Measurements from ENCODE around the gene PAFAH1B2. TPM values are rescaled to one million over a fixed set of nuclear protein-coding genes. Genes with fewer than 3 reads are reported as not detected.

Gene PAFAH1B2
- total and polyA plus RNA-seq, 7 donors, result 13.0 to 46.3 (median 30.8) TPM

DNA sequence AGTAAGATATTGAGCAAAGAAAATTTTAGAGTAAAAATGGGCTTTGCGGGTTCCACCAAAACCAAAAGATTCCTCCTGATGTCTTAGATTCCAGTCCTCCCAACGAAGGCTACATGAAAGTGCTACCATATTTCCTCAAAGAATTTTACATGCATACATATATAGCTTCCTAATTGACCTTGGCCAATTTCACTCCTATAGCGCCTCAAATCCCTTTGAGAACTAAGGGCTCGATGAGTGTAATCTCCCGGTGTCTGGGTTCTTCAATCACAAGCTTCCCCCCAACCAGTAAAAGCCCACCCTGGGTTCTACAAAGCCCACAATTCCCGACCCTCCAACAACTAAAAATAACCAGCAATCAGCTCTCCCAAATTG lies 47.1 kb upstream of the PAFAH1B2 start:
- intact Hi-C loops (cut with DNase I), result loop anchor here in 1 of 2 donors (5.0 kb wide), 2 partner anchors 50 to 105 kb away; no protein-coding TSS in a partner anchor
- Histone ChIP-seq H3K36me3 (ENCODE audit: insufficient read depth in 1 of 2, low read depth in 1 of 2) (no peaks in the 10 kb centered on the region), H3K27me3 (ENCODE audit: insufficient read depth in 3 of 3, low read length in 2 of 3) (no peaks in the 10 kb centered on the region), H3K4me1 (peaks cover 57% of the 10 kb centered on the region), H3K9me3 (no peaks in the 10 kb centered on the region), H3K4me3 (peak overlapping the region; percentile 89), H3K27ac (peak overlapping the region; percentile 93)
- TF ChIP-seq, protein P1, sequence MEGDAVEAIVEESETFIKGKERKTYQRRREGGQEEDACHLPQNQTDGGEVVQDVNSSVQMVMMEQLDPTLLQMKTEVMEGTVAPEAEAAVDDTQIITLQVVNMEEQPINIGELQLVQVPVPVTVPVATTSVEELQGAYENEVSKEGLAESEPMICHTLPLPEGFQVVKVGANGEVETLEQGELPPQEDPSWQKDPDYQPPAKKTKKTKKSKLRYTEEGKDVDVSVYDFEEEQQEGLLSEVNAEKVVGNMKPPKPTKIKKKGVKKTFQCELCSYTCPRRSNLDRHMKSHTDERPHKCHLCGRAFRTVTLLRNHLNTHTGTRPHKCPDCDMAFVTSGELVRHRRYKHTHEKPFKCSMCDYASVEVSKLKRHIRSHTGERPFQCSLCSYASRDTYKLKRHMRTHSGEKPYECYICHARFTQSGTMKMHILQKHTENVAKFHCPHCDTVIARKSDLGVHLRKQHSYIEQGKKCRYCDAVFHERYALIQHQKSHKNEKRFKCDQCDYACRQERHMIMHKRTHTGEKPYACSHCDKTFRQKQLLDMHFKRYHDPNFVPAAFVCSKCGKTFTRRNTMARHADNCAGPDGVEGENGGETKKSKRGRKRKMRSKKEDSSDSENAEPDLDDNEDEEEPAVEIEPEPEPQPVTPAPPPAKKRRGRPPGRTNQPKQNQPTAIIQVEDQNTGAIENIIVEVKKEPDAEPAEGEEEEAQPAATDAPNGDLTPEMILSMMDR (IDR thresholded peaks at IDR 0.05), result no peak
- DNase-seq, result no peak
- no peak for ATAC-seq
- WGBS, 3 donors, result 59 to 61% (median 60%) methylated on average over 6 of the region's 6 CpGs

DNA sequence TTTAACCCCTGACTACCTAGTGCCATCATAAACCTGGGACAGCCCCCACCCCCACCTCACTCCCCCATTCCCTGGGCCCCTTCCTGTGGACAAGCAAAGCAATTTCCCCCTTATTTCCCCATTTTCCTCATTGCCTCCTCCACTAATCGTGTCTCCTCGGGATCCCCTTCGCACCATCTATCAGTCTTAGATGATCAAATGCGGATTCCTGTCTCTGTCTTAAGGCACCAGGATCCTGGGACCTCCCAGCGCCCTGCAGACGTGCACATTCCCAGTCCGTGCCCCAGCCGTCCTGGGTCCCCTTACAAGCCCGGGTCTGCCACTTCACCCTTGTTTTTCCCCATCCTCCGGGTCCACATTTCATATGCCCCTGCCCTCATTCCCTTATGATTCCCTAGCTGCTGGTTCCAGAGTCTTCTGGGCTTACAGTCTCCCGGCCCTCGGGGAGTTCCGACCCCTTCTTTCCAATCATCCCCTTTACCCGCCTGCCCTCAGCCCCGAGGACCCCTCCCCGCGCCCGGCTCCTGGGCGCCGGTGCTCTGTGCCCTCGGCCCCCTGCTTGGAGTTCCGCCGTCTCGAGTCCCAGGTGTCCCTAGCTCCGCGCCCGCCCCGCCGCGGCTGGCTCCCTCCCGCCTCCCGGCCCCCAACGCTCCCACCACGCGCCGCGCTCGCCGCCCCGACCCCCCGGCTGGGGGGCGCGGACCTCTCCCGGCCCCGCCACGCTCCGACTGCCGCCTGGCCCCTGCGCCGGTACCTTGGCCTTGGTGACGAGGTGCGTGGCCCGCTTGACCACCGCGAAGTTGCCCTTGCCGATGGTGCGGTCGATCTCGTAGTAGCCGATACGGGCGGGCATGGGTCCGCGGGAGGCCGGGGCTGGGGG lies 46.5 kb upstream of the PAFAH1B2 start:
- intact Hi-C loops (cut with DNase I), result loop anchor here in 1 of 2 donors (5.0 kb wide), 2 partner anchors 50 to 105 kb away; no protein-coding TSS in a partner anchor
- no peaks in the 10 kb centered on the region for H3K9me3 ChIP-seq
- peak overlapping the region; percentile 89 for H3K4me3 ChIP-seq
- H3K36me3 ChIP-seq (ENCODE audit: insufficient read depth in 1 of 2, low read depth in 1 of 2), result no peaks in the 10 kb centered on the region
- peaks cover 57% of the 10 kb centered on the region for H3K4me1 ChIP-seq
- H3K27me3 ChIP-seq (ENCODE audit: insufficient read depth in 3 of 3, low read length in 2 of 3), result no peaks in the 10 kb centered on the region
- DNase-seq, result peak; percentile 53 to 61
- peak; percentile 6 to 31 (median 20) for ATAC-seq
- WGBS, 3 donors, result 1 to 2% (median 2%) methylated on average over 43 to 65 of the region's 65 CpGs
- peak overlapping the region; percentile 93 for H3K27ac ChIP-seq
- TF ChIP-seq, protein P1 (IDR thresholded peaks at IDR 0.05), result no peak

DNA sequence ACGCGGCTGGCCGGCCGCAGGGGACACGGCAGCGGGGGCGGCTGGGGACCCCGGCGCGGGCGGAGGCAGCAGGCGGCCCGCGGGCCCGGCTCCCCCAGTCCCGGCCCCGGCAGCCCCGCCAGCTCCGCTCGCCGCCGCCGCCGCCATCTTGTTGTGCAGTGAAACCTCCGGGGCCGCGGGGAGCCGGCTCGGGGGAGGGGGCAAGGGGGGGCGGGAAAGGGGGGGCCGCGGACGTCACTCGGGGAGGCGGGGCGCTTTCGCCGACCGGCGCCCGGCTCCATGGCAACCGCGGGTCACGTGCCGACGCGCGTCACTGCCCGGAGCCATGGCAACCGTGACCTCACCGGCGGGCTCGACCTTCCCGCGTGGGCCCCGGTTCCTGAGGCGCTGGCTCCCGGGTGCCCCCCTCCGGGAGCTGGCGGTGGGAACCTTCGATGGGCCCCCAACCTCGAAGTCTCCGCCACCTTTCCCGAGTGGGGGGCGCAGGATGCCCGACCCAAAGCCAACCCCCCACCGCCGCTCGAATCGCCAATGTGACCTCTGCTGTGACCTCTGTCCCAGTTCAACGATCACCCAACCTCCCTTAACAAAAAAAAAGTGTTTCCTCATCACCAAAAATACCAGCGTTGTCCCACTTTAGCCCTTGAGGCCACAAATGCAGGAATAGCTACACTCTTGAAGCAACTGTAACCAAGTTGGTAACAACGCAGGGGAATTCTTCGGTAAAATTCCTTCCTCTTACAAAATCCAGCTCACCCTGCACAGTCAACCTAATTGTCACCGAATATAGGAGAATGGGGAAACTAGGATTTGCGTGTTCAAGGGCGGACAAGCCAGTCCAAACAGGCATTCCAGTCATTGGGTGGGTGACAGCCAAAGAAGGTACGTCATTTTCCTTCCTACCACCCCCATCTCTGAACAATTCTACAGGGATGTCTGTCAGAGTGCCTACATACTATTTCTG lies 45.5 kb upstream of the PAFAH1B2 start, which contains the start of gene SIK3:
Gene SIK3, minus strand, starts transcription at position 160 of the 964 bp plus-strand sequence. Its CDS starts 13 bp downstream, at position 147.
- 2 to 5% (median 2%) methylated on average over 25 to 76 of the region's 78 CpGs for WGBS, 3 donors
- Histone ChIP-seq H3K27me3 (ENCODE audit: insufficient read depth in 3 of 3, low read length in 2 of 3) (no peaks in the 10 kb centered on the region), H3K36me3 (ENCODE audit: insufficient read depth in 1 of 2, low read depth in 1 of 2) (no peaks in the 10 kb centered on the region), H3K4me1 (peaks cover 52% of the 10 kb centered on the region), H3K9me3 (no peaks in the 10 kb centered on the region), H3K27ac (peak within 1 kb of the TSS; percentile 93), H3K4me3 (peak within 1 kb of the TSS; percentile 89)
- peak; percentile 95 to 97 for DNase-seq
- TF ChIP-seq, protein P1 (IDR thresholded peaks at IDR 0.05), result peak; percentile 39
- peak; percentile 91 to 93 (median 93) for ATAC-seq
- intact Hi-C loops (cut with DNase I), result loop anchor here in 1 of 2 donors (5.0 kb wide), 2 partner anchors 51 to 106 kb away; no protein-coding TSS in a partner anchor

DNA sequence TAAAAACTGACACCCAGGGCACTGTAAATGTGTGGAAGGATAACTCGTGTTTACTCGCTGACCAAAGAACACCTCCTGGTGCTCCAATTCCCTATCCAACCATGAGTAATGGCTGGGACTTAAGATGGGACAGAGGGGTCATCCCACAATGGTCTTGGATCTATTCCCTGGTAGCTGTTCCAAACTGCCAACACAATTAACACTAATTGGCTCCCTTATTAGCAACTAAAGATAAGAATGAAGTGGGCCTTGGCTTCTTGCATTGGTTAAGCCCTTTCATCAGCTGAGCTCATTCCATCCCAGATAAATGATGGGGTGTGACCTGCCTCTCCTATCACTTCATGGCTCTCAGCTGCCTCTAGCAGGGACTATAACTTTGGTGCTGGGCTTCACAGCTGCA lies 44.4 kb upstream of the PAFAH1B2 start:
- no peak for ATAC-seq
- Histone ChIP-seq H3K27me3 (ENCODE audit: insufficient read depth in 3 of 3, low read length in 2 of 3) (no peaks in the 10 kb centered on the region), H3K4me1 (peaks cover 41% of the 10 kb centered on the region), H3K9me3 (no peaks in the 10 kb centered on the region), H3K36me3 (ENCODE audit: insufficient read depth in 1 of 2, low read depth in 1 of 2) (no peaks in the 10 kb centered on the region), H3K4me3 (no peak overlapping the region), H3K27ac (peak overlapping the region; percentile 93)
- intact Hi-C loops (cut with DNase I), result loop anchor here (5.0 to 10.0 kb wide), 3 partner anchors 52 to 125 kb away; no protein-coding TSS in a partner anchor
- no peak for DNase-seq
- WGBS, 3 donors, result 59 to 73% (median 59%) methylated on average over 2 of the region's 2 CpGs
- TF ChIP-seq, protein P1 (IDR thresholded peaks at IDR 0.05), result no peak

Measured in psoas muscle (tissue), 8 donors.